IPS-NIHi7 (cell line): Measurements from ENCODE around the gene MRPL23.

Experiments
- DNase-seq: peaks from one replicate; pipeline ENCODE4 v3.0.0; 2012; ENCODE audit warnings: mixed read lengths; ENCODE audit errors: extremely low spot score

Gene MRPL23

GRCh38 chr11:1990872-1991578, 43.9 kb downstream of the MRPL23 start:
- no peak for DNase-seq

GRCh38 chr11:1992111-1992510, 45.0 kb downstream of the MRPL23 start:
- DNase-seq = no peak

GRCh38 chr11:1994121-1994520, 47.0 kb downstream of the MRPL23 start:
- no peak for DNase-seq

GRCh38 chr11:1997755-1998154, 50.6 kb downstream of the MRPL23 start, which contains the start of gene H19:
Gene H19 (minus strand): TSS chr11:1997842.
- no peak for DNase-seq

GRCh38 chr11:1998290-1998689, 51.2 kb downstream of the MRPL23 start:
- no peak for DNase-seq

- DNase-seq = no peak
Observed at GRCh38 chr11:1998861-1999260, 51.7 kb downstream of the MRPL23 start.

- no peak for DNase-seq
Observed at GRCh38 chr11:2002042-2002776, 55.1 kb downstream of the MRPL23 start.

GRCh38 chr11:2002807-2003206, 55.7 kb downstream of the MRPL23 start:
- no peak for DNase-seq

- no peak for DNase-seq
Observed at GRCh38 chr11:2004466-2004865, 57.3 kb downstream of the MRPL23 start.
